Measurements from ENCODE around the gene ADORA3.

ADORA3 gene

GRCh38 chr1:111517469-111518225 is 14.2 kb upstream of the ADORA3 start:
- TF ChIP-seq POLR2AphosphoS5 (IDR thresholded peaks at IDR 0.05; ENCODE audit: low read depth, low read length) (no peak), POLR2A (IDR thresholded peaks at IDR 0.05; ENCODE audit: low read depth, low read length) (no peak), TAF1 (IDR thresholded peaks at IDR 0.05; ENCODE audit: borderline replicate concordance, low read depth, low read length) (no peak)
- DNase-seq (ENCODE audit: insufficient read length) = no peak
- FAIRE-seq = peak; percentile 81

GRCh38 chr1:111516005-111516535 is 12.6 kb upstream of the ADORA3 start:
- FAIRE-seq (peak; percentile 83), DNase-seq (ENCODE audit: insufficient read length) (no peak)
- TF ChIP-seq TAF1 (IDR thresholded peaks at IDR 0.05; ENCODE audit: borderline replicate concordance, low read depth, low read length) = no peak
- TF ChIP-seq POLR2A (IDR thresholded peaks at IDR 0.05; ENCODE audit: low read depth, low read length) = no peak
- no peak for TF ChIP-seq POLR2AphosphoS5 (IDR thresholded peaks at IDR 0.05; ENCODE audit: low read depth, low read length)

- no peak for FAIRE-seq
- no peak for TF ChIP-seq TAF1 (IDR thresholded peaks at IDR 0.05; ENCODE audit: borderline replicate concordance, low read depth, low read length)
- no peak for TF ChIP-seq POLR2A (IDR thresholded peaks at IDR 0.05; ENCODE audit: low read depth, low read length)
- TF ChIP-seq POLR2AphosphoS5 (IDR thresholded peaks at IDR 0.05; ENCODE audit: low read depth, low read length) = no peak
- DNase-seq (ENCODE audit: insufficient read length) = no peak
Measured at GRCh38 chr1:111515291-111516004, 12.0 kb upstream of the ADORA3 start.

GRCh38 chr1:111513410-111514020 is 10.1 kb upstream of the ADORA3 start:
- DNase-seq (ENCODE audit: insufficient read length) = no peak
- TF ChIP-seq POLR2AphosphoS5 (IDR thresholded peaks at IDR 0.05; ENCODE audit: low read depth, low read length) (no peak), POLR2A (IDR thresholded peaks at IDR 0.05; ENCODE audit: low read depth, low read length) (no peak)
- FAIRE-seq = no peak

- DNase-seq (ENCODE audit: insufficient read length) (no peak), FAIRE-seq (no peak)
- TF ChIP-seq POLR2A (IDR thresholded peaks at IDR 0.05; ENCODE audit: low read depth, low read length) = no peak
Measured at GRCh38 chr1:111512931-111513330, 9.5 kb upstream of the ADORA3 start.

- FAIRE-seq (no peak), DNase-seq (ENCODE audit: insufficient read length) (no peak)
- TF ChIP-seq POLR2A (IDR thresholded peaks at IDR 0.05; ENCODE audit: low read depth, low read length) (no peak), TAF1 (IDR thresholded peaks at IDR 0.05; ENCODE audit: borderline replicate concordance, low read depth, low read length) (no peak), POLR2AphosphoS5 (IDR thresholded peaks at IDR 0.05; ENCODE audit: low read depth, low read length) (no peak)
Measured at GRCh38 chr1:111512132-111512889, 8.9 kb upstream of the ADORA3 start.

GRCh38 chr1:111511370-111511769 is 7.9 kb upstream of the ADORA3 start:
- TF ChIP-seq POLR2AphosphoS5 (IDR thresholded peaks at IDR 0.05; ENCODE audit: low read depth, low read length) (no peak), TAF1 (IDR thresholded peaks at IDR 0.05; ENCODE audit: borderline replicate concordance, low read depth, low read length) (no peak), POLR2A (IDR thresholded peaks at IDR 0.05; ENCODE audit: low read depth, low read length) (no peak)
- DNase-seq (ENCODE audit: insufficient read length) = no peak
- no peak for FAIRE-seq

GRCh38 chr1:111509997-111510375 is 6.6 kb upstream of the ADORA3 start:
- TF ChIP-seq POLR2AphosphoS5 (IDR thresholded peaks at IDR 0.05; ENCODE audit: low read depth, low read length) (no peak), POLR2A (IDR thresholded peaks at IDR 0.05; ENCODE audit: low read depth, low read length) (no peak), TAF1 (IDR thresholded peaks at IDR 0.05; ENCODE audit: borderline replicate concordance, low read depth, low read length) (no peak)
- no peak for DNase-seq (ENCODE audit: insufficient read length)
- FAIRE-seq = no peak

GRCh38 chr1:111507411-111508201 is 4.2 kb upstream of the ADORA3 start:
- DNase-seq (ENCODE audit: insufficient read length) = peak; percentile 41
- TF ChIP-seq TAF1 (IDR thresholded peaks at IDR 0.05; ENCODE audit: borderline replicate concordance, low read depth, low read length) = peak; percentile 60; the same call in 1 of the 2 replicates
- TF ChIP-seq POLR2A (IDR thresholded peaks at IDR 0.05; ENCODE audit: low read depth, low read length) = peak; percentile 49; the same call in 1 of the 2 replicates
- TF ChIP-seq POLR2AphosphoS5 (IDR thresholded peaks at IDR 0.05; ENCODE audit: low read depth, low read length) = 0 out of 2 replicates have a peak, but pooled peaks have one; percentile 19
- FAIRE-seq = no peak

GRCh38 chr1:111506561-111506960 is 3.1 kb upstream of the ADORA3 start:
- DNase-seq (ENCODE audit: insufficient read length) = no peak
- TF ChIP-seq TAF1 (IDR thresholded peaks at IDR 0.05; ENCODE audit: borderline replicate concordance, low read depth, low read length) = no peak
- no peak for TF ChIP-seq POLR2AphosphoS5 (IDR thresholded peaks at IDR 0.05; ENCODE audit: low read depth, low read length)
- no peak for TF ChIP-seq POLR2A (IDR thresholded peaks at IDR 0.05; ENCODE audit: low read depth, low read length)
- FAIRE-seq = peak; percentile 27

Measured in GM12892 (cell line).